Liver (tissue), 9 donors: Measurements from ENCODE around the gene SCAI. TPM values are rescaled to one million over a fixed set of nuclear protein-coding genes. Genes with fewer than 3 reads are reported as not detected.

Experiments used
- DNase-seq: peaks from one replicate; pipeline ENCODE4 v3.0.0-alpha.2; 2017; ENCODE audit warnings: low spot score
- H3K27ac ChIP-seq, 2 donors: one replicate each; pipeline ENCODE4 v1.7.0; 2013; ENCODE audit warnings: inconsistent platforms in 2 of 2, low read length in 2 of 2, control low read depth in 1 of 2, low read depth in 1 of 2, mild to moderate bottlenecking in 1 of 2
- H3K27me3 ChIP-seq, 4 donors: one replicate each; pipeline versions ENCODE4 v1.6.1 to v1.7.0; 2013; ENCODE audit warnings: low read length in 3 of 4, inconsistent platforms in 1 of 4, mild to moderate bottlenecking in 1 of 4, moderate library complexity in 1 of 4; ENCODE audit not compliant: control insufficient read depth in 4 of 4, insufficient read depth in 4 of 4
- H3K36me3 ChIP-seq, 4 donors: one replicate each; pipeline versions ENCODE4 v1.6.1 to v1.7.0; 2013; ENCODE audit warnings: low read length in 3 of 4, mild to moderate bottlenecking in 3 of 4, low read depth in 1 of 4, moderate library complexity in 1 of 4; ENCODE audit not compliant: control insufficient read depth in 4 of 4, insufficient read depth in 3 of 4
- H3K4me1 ChIP-seq, 4 donors: one replicate each; pipeline versions ENCODE4 v1.6.1 to v1.7.0; 2013; ENCODE audit warnings: low read length in 3 of 4, mild to moderate bottlenecking in 3 of 4, moderate library complexity in 1 of 4; ENCODE audit not compliant: control insufficient read depth in 4 of 4, insufficient read depth in 4 of 4
- H3K4me3 ChIP-seq, 3 donors: one replicate each; pipeline versions ENCODE4 v1.6.1 to v1.7.0; 2013; ENCODE audit warnings: low read length in 3 of 3, control low read depth in 1 of 3, low read depth in 1 of 3, mild to moderate bottlenecking in 1 of 3
- H3K9ac ChIP-seq, 2 donors: one replicate each; pipeline ENCODE4 v1.7.0; 2013; ENCODE audit warnings: low read length in 2 of 2, mild to moderate bottlenecking in 2 of 2, moderate library complexity in 2 of 2, control low read depth in 1 of 2, low read depth in 1 of 2
- H3K9me3 ChIP-seq, 4 donors: one replicate each; pipeline versions ENCODE4 v1.6.1 to v1.7.0; 2013; ENCODE audit warnings: low read length in 3 of 4; ENCODE audit not compliant: control insufficient read depth in 4 of 4
- ATF3 ChIP-seq: IDR thresholded peaks from 2 replicates; pipeline ENCODE4 v1.6.1; 2016; ENCODE audit warnings: antibody characterized with exemption
- CTCF ChIP-seq: fragments of 150-350 bp; IDR thresholded peaks from 2 replicates; pipeline ENCODE4 v1.5.1; 2017; ENCODE audit warnings: improper control_type of control experiment, low read depth, low read length; ENCODE audit not compliant: missing input control
- EGR1 ChIP-seq, 2 donors: IDR thresholded peaks; 2 replicates each; pipeline ENCODE4 v1.6.1; 2016 to 2018; ENCODE audit warnings: antibody characterized with exemption in 2 of 2, low read depth in 2 of 2
- FOXA1 ChIP-seq: IDR thresholded peaks from 2 replicates; pipeline ENCODE4 v1.6.1; 2016; ENCODE audit warnings: antibody characterized with exemption
- FOXA2 ChIP-seq: IDR thresholded peaks from 2 replicates; pipeline ENCODE4 v1.6.1; 2016; ENCODE audit warnings: antibody characterized with exemption
- GABPA ChIP-seq, 2 donors: IDR thresholded peaks in 1 of 2; conservative IDR thresholded peaks in 1 of 2; 2 replicates each; pipeline ENCODE4 v1.6.1; 2016; ENCODE audit warnings: antibody characterized with exemption in 2 of 2, mild to moderate bottlenecking in 1 of 2, moderate library complexity in 1 of 2
- HNF4A ChIP-seq, 2 donors: conservative IDR thresholded peaks; 2 replicates each; pipeline ENCODE4 v1.6.1; 2016; ENCODE audit warnings: antibody characterized with exemption in 2 of 2, mild to moderate bottlenecking in 2 of 2
- HNF4G ChIP-seq: IDR thresholded peaks from 2 replicates; pipeline ENCODE4 v1.6.1; 2016; ENCODE audit warnings: antibody characterized with exemption
- JUND ChIP-seq, 2 donors: IDR thresholded peaks; 2 replicates each; pipeline ENCODE4 v1.6.1; 2016; ENCODE audit warnings: antibody characterized with exemption in 2 of 2
- MAX ChIP-seq: IDR thresholded peaks from 2 replicates; pipeline ENCODE4 v1.6.1; 2016; ENCODE audit warnings: antibody characterized with exemption
- NR2F2 ChIP-seq: IDR thresholded peaks from 2 replicates; pipeline ENCODE4 v1.6.1; 2016; ENCODE audit warnings: antibody characterized with exemption
- RAD21 ChIP-seq, 2 donors: IDR thresholded peaks; 2 replicates each; pipeline ENCODE4 v1.6.1; 2016; ENCODE audit warnings: antibody characterized with exemption in 2 of 2, mild to moderate bottlenecking in 2 of 2
- REST ChIP-seq: IDR thresholded peaks from 2 replicates; pipeline ENCODE4 v1.6.1; 2016; ENCODE audit warnings: antibody characterized with exemption, mild to moderate bottlenecking
- RXRA ChIP-seq, 2 donors: IDR thresholded peaks; 2 replicates each; pipeline ENCODE4 v1.6.1; 2017 to 2018; ENCODE audit warnings: antibody characterized with exemption in 2 of 2, mild to moderate bottlenecking in 1 of 2
- SP1 ChIP-seq: IDR thresholded peaks from 2 replicates; pipeline ENCODE4 v1.6.1; 2018; ENCODE audit warnings: antibody characterized with exemption, mild to moderate bottlenecking
- TAF1 ChIP-seq: conservative IDR thresholded peaks from 2 replicates; pipeline ENCODE4 v1.6.1; 2016; ENCODE audit warnings: antibody characterized with exemption, mild to moderate bottlenecking
- YY1 ChIP-seq: IDR thresholded peaks from 2 replicates; pipeline ENCODE4 v1.6.1; 2016; ENCODE audit warnings: antibody characterized with exemption, mild to moderate bottlenecking
- ZBTB33 ChIP-seq: IDR thresholded peaks from 2 replicates; pipeline ENCODE4 v1.6.1; 2016; ENCODE audit warnings: antibody characterized with exemption
- WGBS: extraction: QIAGEN DNeasy Blood & Tissue Kit; methylation state at CpG from one replicate; pipeline ENCODE4 v1.1.7; 2013; 5-methylcytosine and 5-hydroxymethylcytosine counted together
- polyA plus RNA-seq, 2 donors: library from polyadenylated mRNA; stranded (reverse) in 1 of 2; unstranded in 1 of 2; fragments of 200-250 nt in 1 of 2; fragments of >200 nt in 1 of 2; fragmentation: Nextera tagmentation in 1 of 2; extraction: Ambion mirVana in 1 of 2; gene quantifications; one replicate each; pipeline versions ENCODE4 v1.2.1 to v1.2.3, GENCODE V29; 2013 to 2015
- total RNA-seq, 2 donors: library from RNA; depleted of rRNA; stranded (reverse); fragments of >200 nt; gene quantifications; one replicate each; pipeline ENCODE4 v1.2.3, GENCODE V29; 2014
- donor health status: healthy.
- donor health status: healthy.
- donor health status: healthy.
- donor health status: healthy.
- donor health status: healthy.

The SCAI gene
- total and polyA plus RNA-seq, 4 donors = 0.24 to 5.3 (median 1.6) TPM

GRCh38 chr9:124894741-124895170 lies 248.6 kb downstream of the SCAI start:
- peak; percentile 64 to 75 for TF ChIP-seq RAD21 (IDR thresholded peaks at IDR 0.05)
- TF ChIP-seq HNF4G = no peak
- TF ChIP-seq CTCF = peak; percentile 35
- TF ChIP-seq ZBTB33 = no peak
- no peak for DNase-seq
- Histone ChIP-seq H3K4me1 (no peaks in the 10 kb centered on the region), H3K36me3 (peaks cover 4 to 53% (median 35%) of the 10 kb centered on the region in 4 donors), H3K27me3 (no peaks in the 10 kb centered on the region), H3K4me3 (no peak overlapping the region), H3K27ac (no peak overlapping the region), H3K9me3 (no peaks in the 10 kb centered on the region), H3K9ac (no peak overlapping the region)

- Histone ChIP-seq H3K9ac (no peak overlapping the region), H3K27ac (no peak overlapping the region), H3K36me3 (peaks cover 4 to 53% (median 36%) of the 10 kb centered on the region in 4 donors), H3K9me3 (no peaks in the 10 kb centered on the region), H3K4me3 (no peak overlapping the region), H3K4me1 (no peaks in the 10 kb centered on the region), H3K27me3 (no peaks in the 10 kb centered on the region)
- no peak for TF ChIP-seq RAD21 (IDR thresholded peaks at IDR 0.05)
- TF ChIP-seq ATF3 = no peak
- no peak for TF ChIP-seq REST
- no peak for TF ChIP-seq MAX
- no peak for TF ChIP-seq FOXA2
- no peak for TF ChIP-seq YY1
- TF ChIP-seq JUND (IDR thresholded peaks at IDR 0.05) = no peak
- no peak for TF ChIP-seq HNF4A (conservative IDR thresholded peaks at IDR 0.05)
- TF ChIP-seq HNF4G = no peak
- no peak for TF ChIP-seq RXRA (IDR thresholded peaks at IDR 0.05)
- no peak for TF ChIP-seq EGR1 (IDR thresholded peaks at IDR 0.05; ENCODE audit: low read depth in 2 of 2)
- TF ChIP-seq SP1 = no peak
- no peak for TF ChIP-seq CTCF
- no peak for TF ChIP-seq GABPA (IDR thresholded peaks at IDR 0.05 in 1 of 2, conservative IDR thresholded peaks at IDR 0.05 in 1 of 2)
- no peak for TF ChIP-seq NR2F2
- TF ChIP-seq ZBTB33 = no peak
- no peak for TF ChIP-seq TAF1
- TF ChIP-seq FOXA1 = no peak
- no peak for DNase-seq
- WGBS = 93% methylated on average over 9 of the region's 9 CpGs
These were observed 249.1 kb downstream of the SCAI start for GRCh38 chr9:124894035-124894740.
